Uterus (tissue), 4 donors: ENCODE data around the gene ZMAT2. TPM values are rescaled to one million over a fixed set of nuclear protein-coding genes. Genes with fewer than 3 reads are reported as not detected.

ENCODE experiments used
- DNase-seq, 2 donors: peaks; one replicate each; pipeline ENCODE4 v3.0.0-alpha.2; 2019 to 2020
- H3K27ac ChIP-seq, 2 donors: fragments of 200-600 bp; sonication (generic); 1 replicate in 1 of 2; 2 replicates in 1 of 2; pipeline ENCODE4 v1.5.1; 2016 to 2018
- H3K27me3 ChIP-seq, 2 donors: fragments of 200-600 bp; sonication (generic); one replicate each; pipeline ENCODE4 v1.5.1; 2018 to 2019; ENCODE audit warnings: control low read depth in 1 of 2
- H3K36me3 ChIP-seq, 2 donors: fragments of 200-600 bp; sonication (generic); one replicate each; pipeline ENCODE4 v1.5.1; 2019; ENCODE audit warnings: control low read depth in 1 of 2
- H3K4me1 ChIP-seq, 2 donors: fragments of 200-600 bp; sonication (generic); one replicate each; pipeline ENCODE4 v1.5.1; 2018 to 2019; ENCODE audit warnings: control low read depth in 1 of 2
- H3K4me3 ChIP-seq, 2 donors: fragments of 200-600 bp; sonication (generic); 1 replicate in 1 of 2; 2 replicates in 1 of 2; pipeline ENCODE4 v1.5.1; 2018 to 2019; ENCODE audit warnings: mild to moderate bottlenecking in 1 of 2
- H3K9me3 ChIP-seq, 2 donors: fragments of 200-600 bp; sonication (generic); one replicate each; pipeline ENCODE4 v1.5.1; 2019; ENCODE audit warnings: control low read depth in 1 of 2
- POLR2A ChIP-seq, 2 donors: fragments of 450-650 bp; IDR thresholded peaks; one replicate each; pipeline ENCODE4 v1.6.1; 2016; ENCODE audit warnings: antibody characterized with exemption in 2 of 2, mild to moderate bottlenecking in 1 of 2, moderate library complexity in 1 of 2
- intact Hi-C: fragments of 100-400 bp; cut with DNase I; formaldehyde crosslinking; loops from one replicate; pipeline ENCODE4 v1.15.1; 2023; ENCODE audit warnings: low total_unique reads
- total RNA-seq, 4 donors: library from RNA; depleted of rRNA in 3 of 4; stranded (reverse); fragments of >200 nt in 3 of 4; gene quantifications; one replicate each; pipeline versions ENCODE4 v1.1.0 to v1.2.4, GENCODE V29; 2014 to 2023
- TF ChIP-seq, protein P1 (sequence below), 4 experiments: fragments of 200-600 bp in 2 of 4; fragments of 450-650 bp in 2 of 4; sonication (generic) in 2 of 4; IDR thresholded peaks; one replicate each; pipeline ENCODE4 v1.5.1; 2016 to 2019; ENCODE audit warnings: antibody characterized with exemption in 4 of 4, mild to moderate bottlenecking in 2 of 4, moderate library complexity in 1 of 4
- donor health status: DM: yes; HTN: yes; CAD: no.

The ZMAT2 gene
- total RNA-seq, 4 donors from 2014 or later = 18.2 to 41.9 (median 30.4) TPM

GRCh38 chr5:140671472-140672125 lies 28.6 kb upstream of the ZMAT2 start:
- Histone ChIP-seq H3K36me3 (no peaks in the 10 kb centered on the region), H3K27me3 (no peaks in the 10 kb centered on the region), H3K9me3 (no peaks in the 10 kb centered on the region), H3K27ac (no peak overlapping the region), H3K4me1 (no peaks in the 10 kb centered on the region), H3K4me3 (no peak overlapping the region)
- no peak for TF ChIP-seq POLR2A (IDR thresholded peaks at IDR 0.05)
- TF ChIP-seq, protein P1, sequence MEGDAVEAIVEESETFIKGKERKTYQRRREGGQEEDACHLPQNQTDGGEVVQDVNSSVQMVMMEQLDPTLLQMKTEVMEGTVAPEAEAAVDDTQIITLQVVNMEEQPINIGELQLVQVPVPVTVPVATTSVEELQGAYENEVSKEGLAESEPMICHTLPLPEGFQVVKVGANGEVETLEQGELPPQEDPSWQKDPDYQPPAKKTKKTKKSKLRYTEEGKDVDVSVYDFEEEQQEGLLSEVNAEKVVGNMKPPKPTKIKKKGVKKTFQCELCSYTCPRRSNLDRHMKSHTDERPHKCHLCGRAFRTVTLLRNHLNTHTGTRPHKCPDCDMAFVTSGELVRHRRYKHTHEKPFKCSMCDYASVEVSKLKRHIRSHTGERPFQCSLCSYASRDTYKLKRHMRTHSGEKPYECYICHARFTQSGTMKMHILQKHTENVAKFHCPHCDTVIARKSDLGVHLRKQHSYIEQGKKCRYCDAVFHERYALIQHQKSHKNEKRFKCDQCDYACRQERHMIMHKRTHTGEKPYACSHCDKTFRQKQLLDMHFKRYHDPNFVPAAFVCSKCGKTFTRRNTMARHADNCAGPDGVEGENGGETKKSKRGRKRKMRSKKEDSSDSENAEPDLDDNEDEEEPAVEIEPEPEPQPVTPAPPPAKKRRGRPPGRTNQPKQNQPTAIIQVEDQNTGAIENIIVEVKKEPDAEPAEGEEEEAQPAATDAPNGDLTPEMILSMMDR (IDR thresholded peaks at IDR 0.05) = no peak
- intact Hi-C loops = no loop called here
- no peak for DNase-seq

DNA sequence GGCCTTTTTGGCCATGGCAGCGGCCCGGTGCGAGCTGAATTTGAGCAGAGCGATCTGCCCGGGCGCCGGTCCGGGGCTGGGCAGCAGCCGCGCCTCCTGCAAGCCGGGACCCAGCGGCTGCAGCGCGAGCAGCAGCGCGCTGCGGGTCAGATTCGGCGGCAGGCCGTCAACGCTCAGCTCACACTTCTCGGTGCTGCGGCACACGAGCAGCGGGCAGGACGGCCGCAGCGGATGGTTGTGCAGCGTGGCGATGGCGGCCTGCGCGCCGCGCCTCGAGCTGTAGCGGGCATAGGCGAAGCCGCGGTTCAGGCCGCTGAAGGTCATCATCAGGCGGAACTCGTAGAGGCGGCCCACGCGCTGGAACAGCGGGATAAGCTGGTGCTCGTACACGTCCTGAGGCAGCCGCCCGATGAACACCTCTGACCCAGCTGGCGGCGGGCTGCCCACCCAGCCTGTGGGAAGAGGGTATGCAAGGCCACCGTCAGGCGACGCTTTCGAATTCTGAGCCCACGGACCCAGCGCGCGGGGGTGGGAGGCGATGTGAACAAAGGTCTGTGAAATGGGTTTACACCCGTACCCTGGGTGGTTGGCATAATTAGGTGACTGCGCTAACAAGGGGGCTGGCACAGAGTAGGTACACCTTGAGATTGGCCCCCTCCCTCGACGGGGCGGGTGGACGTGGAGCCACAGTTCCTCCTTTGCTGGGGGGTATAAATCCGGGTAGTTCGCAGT lies 27.6 kb upstream of the ZMAT2 start:
- TF ChIP-seq POLR2A (IDR thresholded peaks at IDR 0.05) = no peak
- TF ChIP-seq, protein P1 (IDR thresholded peaks at IDR 0.05) = no peak
- Histone ChIP-seq H3K9me3 (no peaks in the 10 kb centered on the region), H3K27ac (no peak overlapping the region), H3K27me3 (no peaks in the 10 kb centered on the region), H3K4me3 (no peak overlapping the region), H3K4me1 (no peaks in the 10 kb centered on the region), H3K36me3 (no peaks in the 10 kb centered on the region)
- peak in 1 of 2 donors; percentile 30 for DNase-seq
- intact Hi-C loops = no loop called here

DNA sequence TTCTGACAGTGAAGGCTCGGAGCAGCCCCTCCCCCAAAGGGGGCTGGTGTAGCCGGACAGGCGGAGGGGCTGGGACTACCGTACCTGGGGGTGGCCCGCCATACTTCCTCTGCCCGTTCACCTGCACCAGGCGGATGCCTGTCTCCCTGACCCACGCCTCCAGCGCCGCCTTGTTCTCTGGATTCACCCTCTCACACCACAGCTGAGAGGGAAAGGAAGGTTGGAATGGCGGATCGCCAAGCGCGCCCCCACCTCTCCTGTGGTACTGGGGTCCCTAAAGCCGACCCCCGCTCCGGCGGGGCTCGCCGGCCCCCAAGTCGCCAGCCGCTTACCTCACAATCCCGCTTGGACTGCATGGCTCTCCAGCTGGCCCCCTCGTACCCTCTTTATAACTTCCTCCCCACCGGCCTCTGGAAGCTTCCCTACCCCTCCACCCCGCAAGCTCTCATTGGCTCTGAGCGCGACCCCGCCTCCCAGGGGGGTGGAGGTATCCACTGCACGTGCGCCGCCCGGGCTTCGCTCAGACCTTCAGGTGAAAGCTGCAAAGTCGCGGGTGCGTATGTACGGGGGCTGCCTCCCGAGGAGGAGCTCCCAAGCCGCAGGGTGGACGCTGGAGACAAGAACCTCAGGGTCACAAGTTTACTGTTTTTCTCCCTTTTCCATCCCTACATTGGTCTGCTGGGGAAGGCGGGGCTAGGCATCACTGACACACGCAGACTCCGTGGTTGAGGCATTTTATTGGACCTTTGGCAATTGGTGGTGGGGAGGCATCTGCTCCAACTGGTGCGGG lies 26.9 kb upstream of the ZMAT2 start, which contains the start of gene DND1:
Gene DND1, minus strand, starts transcription at position 390 of the 790 bp plus-strand sequence. Its CDS starts 34 bp downstream, at position 356.
- Histone ChIP-seq H3K27me3 (no peaks in the 10 kb centered on the region), H3K27ac (no peak within 1 kb of the TSS), H3K36me3 (no peaks in the 10 kb centered on the region), H3K4me3 (no peak within 1 kb of the TSS), H3K4me1 (no peaks in the 10 kb centered on the region), H3K9me3 (no peaks in the 10 kb centered on the region)
- no peak for DNase-seq
- no peak for TF ChIP-seq POLR2A (IDR thresholded peaks at IDR 0.05)
- TF ChIP-seq, protein P1 (IDR thresholded peaks at IDR 0.05) = no peak
- intact Hi-C loops = no loop called here

- TF ChIP-seq, protein P1 (IDR thresholded peaks at IDR 0.05) = no peak
- TF ChIP-seq POLR2A (IDR thresholded peaks at IDR 0.05) = no peak
Observed at GRCh38 chr5:140674211-140674610, 26.0 kb upstream of the ZMAT2 start.

More at GRCh38 chr5:140674211-140674610, 26.0 kb upstream of the ZMAT2 start:
- Histone ChIP-seq H3K36me3 (no peaks in the 10 kb centered on the region), H3K4me1 (no peaks in the 10 kb centered on the region), H3K27ac (no peak overlapping the region), H3K9me3 (no peaks in the 10 kb centered on the region), H3K4me3 (no peak overlapping the region), H3K27me3 (no peaks in the 10 kb centered on the region)
- DNase-seq = no peak
- intact Hi-C loops = no loop called here
